Astrocyte (in vitro differentiated cells and primary cell): Measurements from ENCODE around the gene DDRGK1. TPM values are rescaled to one million over a fixed set of nuclear protein-coding genes. Genes with fewer than 3 reads are reported as not detected.
"Not testable (repeated sequence)": the region's sequence is repeated elsewhere in the genome, so short reads cannot be mapped to it uniquely, and the experiment has no call there.

ENCODE experiments used
- DNase-seq: peaks from one replicate; pipeline ENCODE4 v3.0.0-alpha.2; 2010; ENCODE audit warnings: low read depth
- FAIRE-seq: peaks from 2 replicates; lab custom pipeline; 2011; peaks lifted over from hg19 to GRCh38; lab: Jason Lieb, UNC
- H2AFZ ChIP-seq: 2 replicates; pipeline ENCODE4 v1.6.0; 2012; ENCODE audit warnings: low read depth, low read length, inconsistent platforms
- H3K27ac ChIP-seq: 2 replicates; pipeline ENCODE4 v1.5.1; 2011; ENCODE audit warnings: low read depth, low read length, inconsistent platforms
- H3K27me3 ChIP-seq: 2 replicates; pipeline ENCODE4 v1.6.0; 2011; ENCODE audit warnings: low read length, inconsistent platforms; ENCODE audit not compliant: insufficient read depth
- H3K36me3 ChIP-seq: 2 replicates; pipeline ENCODE4 v1.5.1; 2011; ENCODE audit warnings: low read length, inconsistent platforms; ENCODE audit not compliant: insufficient read depth
- H3K4me1 ChIP-seq: 2 replicates; pipeline ENCODE4 v1.5.1; 2011; ENCODE audit warnings: low read length, inconsistent platforms; ENCODE audit not compliant: insufficient read depth
- H3K4me2 ChIP-seq: 2 replicates; pipeline ENCODE4 v1.6.0; 2012; ENCODE audit warnings: low read length, inconsistent platforms
- H3K4me3 ChIP-seq: 2 replicates; pipeline ENCODE4 v1.5.1; 2011; ENCODE audit warnings: low read depth, mild to moderate bottlenecking, low read length, inconsistent platforms; ENCODE audit not compliant: insufficient read depth
- H3K79me2 ChIP-seq: 2 replicates; pipeline ENCODE4 v1.6.0; 2012; ENCODE audit warnings: mild to moderate bottlenecking, low read length, inconsistent platforms; ENCODE audit not compliant: insufficient read depth
- H3K9ac ChIP-seq: 2 replicates; pipeline ENCODE4 v1.6.0; 2012; ENCODE audit warnings: mild to moderate bottlenecking, low read length, inconsistent platforms
- H3K9me3 ChIP-seq: 2 replicates; pipeline ENCODE4 v1.5.1; 2012; ENCODE audit warnings: low read depth, mild to moderate bottlenecking, low read length, inconsistent platforms; ENCODE audit not compliant: insufficient read depth
- H4K20me1 ChIP-seq: 2 replicates; pipeline ENCODE4 v1.6.0; 2012; ENCODE audit warnings: low read length, inconsistent platforms; ENCODE audit not compliant: insufficient read depth
- H3K27ac Mint-ChIP-seq: one replicate; pipeline ENCODE4 v1.8.0; 2021; ENCODE audit warnings: mild to moderate bottlenecking, mixed read lengths; ENCODE audit not compliant: unreplicated experiment
- H3K27me3 Mint-ChIP-seq: one replicate; pipeline ENCODE4 v1.8.0; 2021; ENCODE audit warnings: low read depth, mixed read lengths; ENCODE audit not compliant: unreplicated experiment
- H3K36me3 Mint-ChIP-seq: one replicate; pipeline ENCODE4 v1.8.0; 2021; ENCODE audit warnings: low read depth, mixed read lengths; ENCODE audit not compliant: unreplicated experiment
- H3K4me1 Mint-ChIP-seq: one replicate; pipeline ENCODE4 v1.8.0; 2021; ENCODE audit warnings: low read depth, mixed read lengths; ENCODE audit not compliant: unreplicated experiment
- H3K4me3 Mint-ChIP-seq: one replicate; pipeline ENCODE4 v1.8.0; 2021; ENCODE audit warnings: mild to moderate bottlenecking, moderate library complexity, mixed read lengths; ENCODE audit not compliant: unreplicated experiment
- H3K9me3 Mint-ChIP-seq: one replicate; pipeline ENCODE4 v1.8.0; 2021; ENCODE audit warnings: mild to moderate bottlenecking, mixed read lengths; ENCODE audit not compliant: unreplicated experiment
- CTCF ChIP-seq: IDR thresholded peaks from 2 replicates; pipeline ENCODE4 v1.5.1; 2011; ENCODE audit warnings: low read depth, mild to moderate bottlenecking, inconsistent platforms, low read length, moderate library complexity; ENCODE audit not compliant: insufficient read depth
- EZH2 ChIP-seq: IDR thresholded peaks from 2 replicates; pipeline ENCODE4 v1.6.1; 2012; ENCODE audit warnings: mild to moderate bottlenecking, low read length, inconsistent platforms; ENCODE audit not compliant: insufficient read depth
- total RNA-seq: library from RNA; stranded (reverse); gene quantifications from 2 replicates; pipeline ENCODE4 v1.2.1, GENCODE V29; 2021

DDRGK1 gene
- total RNA-seq, 1 donor from 2014 or later: 36.7 TPM

- peak overlapping the region; percentile 90 for H3K27ac Mint-ChIP-seq
- H3K36me3 Mint-ChIP-seq: peaks cover 8% of the 10 kb centered on the region
- peak overlapping the region; percentile 92 for H3K4me2 ChIP-seq
- H3K9me3 Mint-ChIP-seq: no peaks in the 10 kb centered on the region
- H3K27me3 Mint-ChIP-seq: no peaks in the 10 kb centered on the region
- H3K4me3 ChIP-seq: peak overlapping the region; percentile 93
- H3K27ac ChIP-seq: peak overlapping the region; percentile 88
- FAIRE-seq (no peak), DNase-seq (no peak)
- peak overlapping the region; percentile 94 for H3K4me3 Mint-ChIP-seq
- H3K9me3 ChIP-seq: no peaks in the 10 kb centered on the region
- peaks cover 47% of the 10 kb centered on the region for H4K20me1 ChIP-seq
- no peaks in the 10 kb centered on the region for H3K36me3 ChIP-seq
- peaks cover 61% of the 10 kb centered on the region for H3K79me2 ChIP-seq
- TF ChIP-seq EZH2: no peak
- TF ChIP-seq CTCF: no peak
- H2AFZ ChIP-seq: peak overlapping the region; percentile 90
- peak overlapping the region; percentile 99 for H3K9ac ChIP-seq
- peaks cover 9% of the 10 kb centered on the region for H3K4me1 ChIP-seq
- H3K27me3 ChIP-seq: no peaks in the 10 kb centered on the region
- H3K4me1 Mint-ChIP-seq: peaks cover 17% of the 10 kb centered on the region
Measured at GRCh38 chr20:3158968-3159431, 45.5 kb downstream of the DDRGK1 start.

GRCh38 chr20:3157817-3158216, 46.7 kb downstream of the DDRGK1 start:
- H3K36me3 Mint-ChIP-seq: peaks cover 3% of the 10 kb centered on the region
- Histone ChIP-seq H3K79me2 (peaks cover 73% of the 10 kb centered on the region), H3K9ac (peak overlapping the region; percentile 4), H4K20me1 (peaks cover 57% of the 10 kb centered on the region), H2AFZ (no peak overlapping the region), H3K4me1 (peaks cover 9% of the 10 kb centered on the region), H3K27me3 (no peaks in the 10 kb centered on the region), H3K4me3 (no peak overlapping the region), H3K36me3 (no peaks in the 10 kb centered on the region), H3K27ac (no peak overlapping the region), H3K4me2 (peak overlapping the region; percentile 92), H3K9me3 (no peaks in the 10 kb centered on the region)
- H3K27ac Mint-ChIP-seq: peak overlapping the region; percentile 58
- no peaks in the 10 kb centered on the region for H3K9me3 Mint-ChIP-seq
- no peak for DNase-seq
- FAIRE-seq: no peak
- peaks cover 18% of the 10 kb centered on the region for H3K4me1 Mint-ChIP-seq
- H3K27me3 Mint-ChIP-seq: no peaks in the 10 kb centered on the region
- peak overlapping the region; percentile 83 for H3K4me3 Mint-ChIP-seq
- TF ChIP-seq EZH2: no peak
- TF ChIP-seq CTCF: no peak

GRCh38 chr20:3156811-3157619, 47.5 kb downstream of the DDRGK1 start:
- Histone ChIP-seq H3K4me3 (no peak overlapping the region), H3K36me3 (no peaks in the 10 kb centered on the region), H3K27ac (no peak overlapping the region), H3K27me3 (no peaks in the 10 kb centered on the region), H3K9ac (peak overlapping the region; percentile 4), H3K4me1 (peaks cover 9% of the 10 kb centered on the region), H3K79me2 (peaks cover 81% of the 10 kb centered on the region), H3K4me2 (peak overlapping the region; percentile 92), H2AFZ (no peak overlapping the region), H4K20me1 (peaks cover 63% of the 10 kb centered on the region), H3K9me3 (no peaks in the 10 kb centered on the region)
- H3K27ac Mint-ChIP-seq: peak overlapping the region; percentile 43
- TF ChIP-seq CTCF: no peak
- no peak for TF ChIP-seq EZH2
- H3K9me3 Mint-ChIP-seq: no peaks in the 10 kb centered on the region
- H3K27me3 Mint-ChIP-seq: no peaks in the 10 kb centered on the region
- H3K4me1 Mint-ChIP-seq: peaks cover 22% of the 10 kb centered on the region
- DNase-seq: no peak
- no peak for FAIRE-seq
- peak overlapping the region; percentile 83 for H3K4me3 Mint-ChIP-seq
- H3K36me3 Mint-ChIP-seq: peaks cover 3% of the 10 kb centered on the region

GRCh38 chr20:3152057-3152644, 52.3 kb downstream of the DDRGK1 start:
- Histone ChIP-seq H3K36me3 (peaks cover 11% of the 10 kb centered on the region), H4K20me1 (peaks cover 87% of the 10 kb centered on the region), H3K79me2 (peaks cover 96% of the 10 kb centered on the region)
- H3K27me3 ChIP-seq, H3K27me3 Mint-ChIP-seq, H3K4me3 ChIP-seq, H3K4me1 Mint-ChIP-seq, H3K27ac ChIP-seq, H3K4me2 ChIP-seq, H3K9me3 ChIP-seq, H3K9me3 Mint-ChIP-seq, H2AFZ ChIP-seq, H3K9ac ChIP-seq, DNase-seq, H3K4me3 Mint-ChIP-seq, FAIRE-seq, H3K4me1 ChIP-seq: not testable (repeated sequence)
- Mint-ChIP-seq H3K36me3 (peaks cover 17% of the 10 kb centered on the region), H3K27ac (peak overlapping the region; percentile 56)
